ENCODE measurements around the gene SLC50A1. TPM values are rescaled to one million over a fixed set of nuclear protein-coding genes. Genes with fewer than 3 reads are reported as not detected.
A peak's percentile ranks its signal among the peaks of the same experiment; 100 is the strongest.
"Not testable (repeated sequence)": the region's sequence is repeated elsewhere in the genome, so short reads cannot be mapped to it uniquely, and the experiment has no call there.

The SLC50A1 gene
- total RNA-seq, 2 donors from 2014 or later: 12.2 to 13.0 TPM

- no peak for DNase-seq
- ATAC-seq: no peak
- intact Hi-C loops (cut with DNase I): no loop called here
These were observed 24.8 kb upstream of the SLC50A1 start for GRCh38 chr1:155110826-155111225.

- DNase-seq (no peak), ATAC-seq (no peak)
- intact Hi-C loops (cut with DNase I): no loop called here
These were observed 22.1 kb upstream of the SLC50A1 start for GRCh38 chr1:155113450-155113980.

- intact Hi-C loops (cut with DNase I): no loop called here
- ATAC-seq (no peak), DNase-seq (no peak)
These were observed 19.4 kb upstream of the SLC50A1 start for GRCh38 chr1:155116113-155116764.

DNA sequence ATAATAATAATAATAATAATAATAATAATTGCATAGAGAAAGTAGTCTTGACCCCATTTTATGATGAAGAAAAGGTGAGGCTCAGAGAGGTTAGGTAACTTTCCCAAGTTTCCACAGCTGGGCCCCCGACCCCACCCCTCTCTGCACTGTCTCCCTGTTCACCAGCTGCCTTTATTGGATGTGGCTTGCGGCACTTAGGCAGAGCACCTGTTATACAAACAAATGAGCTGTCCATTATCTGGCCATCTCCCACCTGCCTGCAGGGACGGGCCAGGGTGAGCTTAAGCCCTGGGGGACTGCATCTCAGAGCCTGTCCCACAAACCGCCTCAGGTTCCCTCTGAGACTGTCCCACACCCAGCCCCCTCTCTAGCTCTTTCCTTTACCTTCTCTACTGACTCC lies 18.0 kb upstream of the SLC50A1 start:
- no peak for DNase-seq
- ATAC-seq: no peak
- intact Hi-C loops (cut with DNase I): no loop called here

- DNase-seq; intact Hi-C loops (cut with DNase I); ATAC-seq: not testable (repeated sequence)
These were observed 17.6 kb upstream of the SLC50A1 start for GRCh38 chr1:155118090-155118489.

- intact Hi-C loops (cut with DNase I): no loop called here
- DNase-seq: no peak
- no peak for ATAC-seq
These were observed 15.4 kb upstream of the SLC50A1 start for GRCh38 chr1:155120253-155120652.

DNA sequence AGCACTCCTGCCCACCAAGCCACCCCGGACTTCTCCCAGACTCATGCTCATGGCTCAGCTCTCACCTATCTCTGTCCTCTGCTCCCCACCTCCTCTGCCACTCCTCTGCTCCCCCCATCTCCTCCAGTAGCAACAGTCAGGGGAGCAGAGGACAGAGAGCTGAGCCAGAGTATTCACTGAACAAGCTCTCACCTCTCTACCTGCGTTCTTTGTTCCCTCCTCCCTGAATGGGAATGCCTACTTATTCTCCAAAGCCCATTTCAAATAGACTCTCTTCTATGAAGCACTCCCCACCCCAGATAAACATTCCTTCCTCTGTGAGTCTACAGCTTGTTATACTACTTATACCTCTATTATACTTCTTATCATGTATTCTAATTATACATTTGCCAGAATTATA lies 14.4 kb upstream of the SLC50A1 start:
- intact Hi-C loops (cut with DNase I): no loop called here
- no peak for ATAC-seq

DNA sequence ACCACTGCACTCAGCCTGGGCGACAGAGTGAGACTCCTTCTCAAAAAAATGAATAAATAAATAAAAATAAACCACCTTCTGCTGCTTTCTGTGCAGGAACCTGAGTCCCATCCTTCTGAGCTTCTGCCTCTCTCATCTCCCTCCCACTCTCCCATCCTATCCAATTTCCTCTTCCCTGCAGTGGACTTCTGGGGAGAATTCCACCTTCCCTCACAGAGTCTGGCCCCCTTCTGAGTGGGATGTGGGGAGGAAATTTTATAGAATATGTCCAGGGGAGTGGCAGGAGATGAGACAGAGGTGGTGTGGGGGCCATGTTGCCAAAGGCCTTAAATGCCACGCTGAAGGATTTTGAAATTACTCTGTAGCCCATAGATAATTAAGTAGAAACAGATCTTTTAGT lies 13.3 kb upstream of the SLC50A1 start:
- DNase-seq (no peak), ATAC-seq (no peak)
- intact Hi-C loops (cut with DNase I): no loop called here

More for the DNA sequence above, 14.4 kb upstream of the SLC50A1 start:
- no peak for DNase-seq

- intact Hi-C loops (cut with DNase I): no loop called here
- no peak for DNase-seq
- no peak for ATAC-seq
These were observed 11.9 kb upstream of the SLC50A1 start for GRCh38 chr1:155123801-155124200.

- no peak for DNase-seq
- ATAC-seq: no peak
- intact Hi-C loops (cut with DNase I): loop anchor here in 1 of 2 donors (5.0 kb wide), 1 partner anchor 32 kb away; no protein-coding TSS in a partner anchor
These were observed 10.9 kb upstream of the SLC50A1 start for GRCh38 chr1:155124503-155125463.

GRCh38 chr1:155125511-155125945 lies 10.1 kb upstream of the SLC50A1 start:
- ATAC-seq (no peak), DNase-seq (no peak)
- intact Hi-C loops (cut with DNase I): loop anchor here in 1 of 2 donors (5.0 kb wide), 1 partner anchor 33 kb away; no protein-coding TSS in a partner anchor

- DNase-seq (peak; percentile 79), ATAC-seq (peak; percentile 38 to 45)
- intact Hi-C loops (cut with DNase I): loop anchor here in 1 of 2 donors (5.0 kb wide), 1 partner anchor 34 kb away; no protein-coding TSS in a partner anchor
These were observed 9.6 kb upstream of the SLC50A1 start for GRCh38 chr1:155125946-155126555.

GRCh38 chr1:155126556-155127104 lies 9.0 kb upstream of the SLC50A1 start:
- intact Hi-C loops (cut with DNase I): loop anchor here in 1 of 2 donors (5.0 kb wide), 1 partner anchor 34 kb away; no protein-coding TSS in a partner anchor
- ATAC-seq (peak; percentile 2 to 7), DNase-seq (peak; percentile 46)

- intact Hi-C loops (cut with DNase I): loop anchor here in 1 of 2 donors (5.0 kb wide), 1 partner anchor 35 kb away; no protein-coding TSS in a partner anchor
- ATAC-seq (peak; percentile 74 to 75), DNase-seq (peak; percentile 82)
These were observed 8.3 kb upstream of the SLC50A1 start, which contains the start of gene EFNA1 for GRCh38 chr1:155127105-155127966. Gene EFNA1, plus strand, starts transcription at chr1:155127876. Its CDS starts 102 bp downstream, at chr1:155127978.

DNA sequence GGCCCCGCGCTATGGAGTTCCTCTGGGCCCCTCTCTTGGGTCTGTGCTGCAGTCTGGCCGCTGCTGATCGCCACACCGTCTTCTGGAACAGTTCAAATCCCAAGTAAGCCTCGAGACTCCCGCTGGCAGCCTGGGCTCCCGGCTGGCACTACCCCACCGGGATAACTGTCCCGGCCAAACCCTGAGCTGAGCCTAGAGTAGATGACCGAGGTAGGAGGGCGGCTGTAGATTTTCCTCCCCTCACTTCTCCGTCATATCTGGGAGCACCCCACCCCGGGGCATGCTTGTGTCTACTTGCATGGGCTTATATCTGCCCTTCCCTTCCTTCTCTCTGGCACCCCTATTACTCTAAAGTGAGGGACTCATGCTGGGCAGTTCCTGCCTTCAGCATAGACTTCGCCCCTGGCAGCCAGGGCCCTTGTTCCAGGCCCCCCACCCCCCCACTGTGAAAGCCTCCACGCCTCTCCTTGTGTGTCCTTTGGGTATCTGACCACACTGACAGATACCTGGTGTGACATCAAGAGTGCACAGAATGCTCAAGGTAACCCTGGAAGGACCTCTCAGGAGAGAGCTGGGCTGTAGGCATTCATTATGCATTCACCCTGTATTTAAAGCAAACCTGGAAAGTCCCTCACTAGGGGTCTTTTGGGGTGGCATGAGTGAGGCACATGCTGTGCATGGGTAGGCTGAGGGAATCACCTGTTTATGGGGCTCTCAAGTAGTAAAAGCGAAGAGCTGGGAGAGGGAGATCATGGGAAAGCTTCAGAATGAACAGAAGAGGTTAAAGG lies 7.5 kb upstream of the SLC50A1 start:
- intact Hi-C loops (cut with DNase I): loop anchor here in 1 of 2 donors (5.0 kb wide), 1 partner anchor 36 kb away; no protein-coding TSS in a partner anchor
- DNase-seq: no peak
- ATAC-seq: peak in 1 of 2 donors; percentile 10

- DNase-seq (peak; percentile 48), ATAC-seq (peak; percentile 2 to 13)
- intact Hi-C loops (cut with DNase I): loop anchor here in 1 of 2 donors (5.0 kb wide), 1 partner anchor 37 kb away; no protein-coding TSS in a partner anchor
These were observed 6.7 kb upstream of the SLC50A1 start for GRCh38 chr1:155128755-155129473.

All from left cardiac atrium (tissue), 4 donors.